LHCN-M2 (cell line): ENCODE data around the gene STIMATE. TPM values are rescaled to one million over a fixed set of nuclear protein-coding genes. Genes with fewer than 3 reads are reported as not detected.
A peak's percentile ranks its signal among the peaks of the same experiment; 100 is the strongest.

ENCODE experiments used
- DNase-seq: peaks from one replicate; pipeline ENCODE4 v3.0.0-alpha.2; 2012; ENCODE audit warnings: low read depth
- total RNA-seq: library from RNA; depleted of rRNA; stranded (reverse); fragments of >200 nt; gene quantifications from 2 replicates; pipeline ENCODE4 v1.2.3, GENCODE V29; 2014

STIMATE gene
- total RNA-seq, 1 experiment from 2014 or later = 22.2 TPM

DNA sequence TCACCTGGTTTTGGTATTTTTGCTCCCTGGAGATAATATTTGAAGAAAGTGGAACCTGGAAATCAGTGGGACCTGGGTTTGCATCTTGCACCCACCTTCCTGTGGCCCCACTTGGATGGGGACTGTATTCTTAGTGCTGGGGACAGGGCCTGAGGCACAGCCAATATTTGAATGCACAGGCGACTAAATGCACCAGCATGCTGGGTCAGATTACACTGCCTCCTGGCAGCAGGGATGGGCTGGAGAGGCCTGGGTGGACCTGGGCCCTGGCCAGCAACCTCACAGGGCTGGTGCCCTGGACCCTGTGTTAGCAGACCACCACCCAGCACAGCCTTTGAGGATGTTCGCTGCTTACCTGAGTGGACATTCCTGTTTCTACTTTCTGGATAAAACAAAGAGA is 77.4 kb downstream of the STIMATE start:
- no peak for DNase-seq

DNA sequence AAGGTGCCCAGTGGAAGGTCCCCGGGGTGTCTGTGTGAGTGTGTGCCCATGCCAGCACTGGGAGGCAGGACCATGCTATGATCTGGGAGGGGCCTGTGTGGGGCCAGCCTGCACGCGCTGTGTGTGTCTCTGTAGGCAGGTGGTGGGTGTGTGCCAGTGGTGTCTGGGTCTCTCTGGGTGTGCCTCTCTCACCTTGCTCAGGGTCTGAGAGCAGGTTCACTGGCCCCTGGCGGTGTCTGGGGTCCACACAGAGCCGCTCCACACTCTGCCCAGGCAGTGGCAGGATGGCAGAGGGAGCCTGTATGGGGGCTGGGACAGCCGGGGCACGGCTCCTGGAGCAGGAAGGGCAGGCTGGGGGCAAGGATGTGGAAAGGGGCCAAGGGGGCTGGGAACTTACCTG is 79.5 kb downstream of the STIMATE start:
- DNase-seq = no peak

DNA sequence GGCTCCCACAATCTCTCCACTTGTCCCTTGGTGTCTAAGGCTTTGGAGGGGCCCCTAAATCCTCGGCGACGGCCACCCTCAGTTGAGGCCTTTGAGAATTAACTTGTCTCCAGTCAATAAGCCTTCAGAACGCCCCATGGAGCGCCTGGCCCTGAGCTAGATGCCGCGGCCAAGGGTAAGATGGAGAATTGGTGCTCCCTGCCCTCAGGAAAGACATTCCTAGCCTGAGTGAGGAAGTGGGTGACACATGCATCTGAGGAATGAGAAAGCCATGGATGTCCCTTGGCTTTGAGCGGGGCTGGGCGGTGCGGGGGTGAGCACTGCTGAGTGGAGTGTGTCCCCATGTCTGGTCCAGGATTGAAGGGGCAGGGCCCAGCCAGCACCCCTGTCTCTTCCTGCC is 80.1 kb downstream of the STIMATE start:
- no peak for DNase-seq

DNA sequence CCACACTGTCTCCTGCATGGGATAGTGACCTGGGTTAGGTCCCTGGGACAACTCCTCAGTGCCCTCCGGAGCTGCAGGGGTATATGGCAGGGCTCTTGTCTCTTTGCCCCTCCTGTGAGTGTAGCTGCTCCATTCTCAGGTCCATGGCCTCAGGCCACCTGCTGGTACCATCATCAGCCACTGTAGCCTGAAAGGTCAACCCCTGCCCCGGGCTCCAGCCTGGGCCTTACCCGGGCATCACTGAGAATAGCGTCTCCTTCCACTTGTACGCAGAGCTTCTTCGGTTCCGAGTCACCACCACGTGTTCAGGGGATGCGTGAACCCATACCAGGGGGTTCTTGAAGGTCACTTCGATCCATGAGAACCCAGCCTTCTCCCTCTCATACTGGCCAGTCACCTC is 80.7 kb downstream of the STIMATE start:
- no peak for DNase-seq

DNA sequence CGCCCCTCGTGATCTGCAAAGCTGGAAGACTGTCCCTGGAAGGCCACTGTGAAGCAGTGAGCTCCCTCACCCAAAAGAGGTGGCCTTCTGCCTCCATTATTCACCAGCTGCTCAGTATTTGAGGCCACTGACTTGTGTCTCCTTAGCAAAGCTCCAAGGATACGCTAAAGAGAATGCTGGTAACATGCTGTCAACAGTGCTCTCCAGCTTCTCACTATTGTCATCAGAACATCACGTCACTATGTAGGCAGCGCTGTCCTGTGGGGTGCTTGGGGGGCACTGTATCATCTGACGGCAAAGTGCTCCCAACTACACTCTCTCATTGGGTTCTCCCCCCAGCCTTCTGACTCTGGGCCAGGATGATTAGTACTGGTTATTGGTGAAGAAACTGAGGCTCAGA is 81.1 kb downstream of the STIMATE start:
- DNase-seq = no peak

DNA sequence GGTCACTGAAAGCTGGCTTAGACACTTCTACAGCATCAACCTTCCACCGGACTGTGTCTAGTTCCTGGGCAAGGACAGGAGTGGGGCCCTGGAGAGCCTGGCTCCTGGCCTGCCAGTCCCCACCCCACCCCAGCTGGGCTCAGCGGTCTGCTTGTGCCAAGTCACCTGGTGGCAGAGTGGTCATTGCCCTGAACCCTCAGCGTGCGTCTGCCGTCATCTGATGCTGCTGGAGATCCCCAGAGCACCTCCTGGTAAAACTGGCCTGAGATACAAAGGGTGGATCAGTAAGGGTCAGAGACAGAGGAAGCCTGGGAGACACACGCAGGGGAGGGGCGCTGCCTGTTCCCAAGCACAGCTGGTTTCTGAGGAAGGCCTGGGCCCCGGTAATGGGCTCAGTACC is 83.5 kb downstream of the STIMATE start:
- no peak for DNase-seq

DNA sequence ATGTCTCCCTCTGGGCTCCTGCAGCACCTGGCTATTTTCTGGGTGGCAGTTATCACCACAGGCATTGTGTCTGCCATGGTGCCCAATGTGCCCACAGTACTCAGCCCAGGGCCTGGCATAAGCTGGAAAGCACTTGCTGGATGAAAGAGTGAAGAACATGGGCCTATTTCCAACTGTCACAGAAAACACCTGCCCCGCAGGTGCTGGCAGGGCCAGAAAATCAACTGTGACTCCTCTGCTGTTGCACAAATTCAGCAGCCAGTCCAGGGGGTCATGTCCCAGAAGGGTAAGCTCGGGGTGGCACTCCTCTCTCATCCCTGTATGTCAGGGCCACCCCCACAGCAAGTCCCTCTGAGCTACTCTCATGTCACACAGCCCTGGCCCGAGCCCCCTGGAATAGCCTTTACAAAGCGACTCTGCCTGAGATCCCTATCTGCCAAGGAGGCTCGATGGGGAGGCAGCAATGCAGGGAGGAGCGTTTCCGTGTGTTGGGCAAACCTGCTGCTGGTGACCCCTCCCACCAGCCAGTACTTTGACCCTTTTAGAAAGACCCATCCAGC is 85.8 kb downstream of the STIMATE start:
- no peak for DNase-seq

DNA sequence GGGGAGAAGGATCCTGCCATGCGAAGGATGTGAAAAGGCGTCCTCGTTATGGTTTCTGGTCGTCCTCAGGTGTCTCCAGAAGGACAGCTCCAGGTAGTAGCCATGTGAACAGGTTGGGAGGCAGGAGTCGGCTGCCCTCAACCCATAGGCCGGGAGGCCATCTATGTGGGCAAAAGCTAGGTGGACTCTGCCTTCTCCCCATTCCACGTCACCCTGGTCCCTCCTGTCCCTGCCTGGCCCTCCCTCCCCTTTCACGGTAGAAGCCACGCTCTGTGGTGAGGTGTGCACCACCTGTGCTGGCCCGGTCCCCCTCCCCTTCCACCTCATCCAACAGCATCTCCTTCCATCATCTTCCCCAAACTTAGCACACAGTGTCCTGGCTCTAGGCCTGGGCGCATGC is 86.4 kb downstream of the STIMATE start:
- no peak for DNase-seq

DNA sequence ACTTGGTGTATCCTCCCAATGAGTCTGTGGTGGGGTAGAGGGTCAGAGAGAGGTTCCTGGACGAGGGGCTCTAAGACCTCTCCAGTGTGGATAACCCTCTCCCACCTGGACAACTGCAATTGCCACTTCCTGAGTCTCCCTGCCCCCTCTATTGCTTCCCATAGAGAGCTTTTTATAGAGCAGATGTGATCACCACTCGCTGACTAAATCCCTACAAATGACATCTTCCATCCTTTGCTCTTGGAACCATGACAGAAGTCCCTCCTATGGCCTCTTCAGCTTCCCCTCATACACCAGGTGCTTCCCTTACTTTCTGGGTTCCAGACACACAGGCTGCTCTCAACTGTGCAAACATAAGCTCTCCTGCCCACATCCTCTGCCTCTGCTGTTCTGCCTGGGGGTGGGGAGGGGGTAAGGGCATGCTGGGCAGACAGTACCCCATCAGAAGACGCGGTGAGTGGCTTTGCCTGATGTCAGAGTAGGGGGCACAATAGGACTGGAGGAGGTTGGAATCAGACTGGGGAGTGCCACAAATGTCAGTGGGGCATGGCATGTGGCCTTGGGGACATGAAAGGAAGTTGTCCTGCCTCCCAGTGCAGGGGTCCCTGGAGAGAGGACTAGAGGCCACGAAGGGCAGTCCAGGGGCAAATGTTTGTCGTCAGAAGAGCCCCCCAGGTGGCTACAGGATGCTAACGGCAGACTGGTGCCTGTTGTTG is 87.5 kb downstream of the STIMATE start:
- no peak for DNase-seq

DNA sequence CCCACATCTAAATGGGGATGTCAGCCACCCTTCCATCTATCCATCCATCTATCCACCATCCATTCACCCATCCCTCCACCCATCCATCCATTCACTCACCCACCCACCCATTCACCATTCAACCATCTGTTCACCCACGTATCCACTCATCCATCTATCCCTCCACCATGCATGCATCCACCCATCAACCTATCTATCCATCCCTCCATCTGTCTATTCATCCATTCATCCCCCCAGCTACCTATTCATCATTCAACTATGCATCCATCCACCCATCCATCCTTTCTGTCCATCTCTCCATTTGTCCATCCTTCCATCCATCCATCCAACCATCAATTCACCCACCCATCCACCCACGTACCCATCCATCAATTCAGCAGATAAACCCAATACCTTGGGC is 88.2 kb downstream of the STIMATE start:
- no peak for DNase-seq

DNA sequence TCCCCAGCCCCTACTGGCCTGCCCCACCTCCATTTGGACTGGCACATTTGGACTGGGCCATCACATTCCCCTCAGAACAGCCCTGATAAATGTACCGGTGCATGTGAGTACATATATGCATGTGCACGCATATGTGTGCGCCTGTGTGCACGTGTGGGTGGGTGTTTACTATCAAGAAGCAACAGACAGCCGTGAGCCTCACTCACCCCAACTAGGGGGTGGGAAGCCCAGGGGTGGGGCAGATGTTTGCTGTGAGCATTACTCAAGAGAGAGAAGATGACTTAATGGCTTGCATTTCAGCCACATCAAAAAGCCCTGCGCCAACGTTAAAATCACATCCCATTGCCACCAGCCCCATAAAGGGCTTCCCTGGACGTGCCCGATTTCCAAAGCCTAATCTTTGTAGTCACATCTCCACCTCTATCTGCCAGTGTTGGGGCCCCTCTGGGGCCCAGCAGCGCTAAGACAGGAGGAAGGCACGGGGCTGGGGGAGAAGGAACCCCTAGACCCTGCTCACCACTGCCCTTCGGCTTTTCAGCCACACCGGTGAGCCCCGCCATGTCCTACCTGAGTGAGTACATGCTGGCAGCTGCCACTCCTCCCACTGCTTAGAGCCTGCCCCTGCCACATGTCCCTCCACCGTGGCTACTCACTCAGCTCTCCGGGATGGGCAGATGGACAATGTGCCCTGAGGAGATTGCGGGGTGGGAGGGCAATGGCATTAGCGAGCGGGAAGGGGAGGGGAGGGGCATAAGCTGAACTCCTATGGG is 91.9 kb downstream of the STIMATE start:
- no peak for DNase-seq

DNA sequence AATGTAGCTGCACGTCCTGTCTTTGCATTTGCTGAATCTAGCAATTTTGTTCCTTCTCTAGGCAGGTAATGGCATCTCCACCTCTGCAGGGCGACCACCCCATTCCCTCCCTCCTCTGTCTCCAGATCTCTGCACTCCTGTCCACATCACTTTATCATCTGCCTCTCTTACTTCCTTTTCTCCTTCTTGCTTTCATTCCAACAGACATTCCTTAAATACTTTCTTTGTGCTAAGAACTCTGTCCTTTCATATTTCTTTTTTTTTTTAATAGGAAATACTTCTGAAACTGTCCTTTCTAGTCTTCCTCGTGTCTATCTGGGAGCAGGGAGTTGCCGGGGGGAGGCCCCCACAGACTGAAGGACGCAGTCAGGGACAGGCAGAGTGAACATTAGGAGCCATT is 95.5 kb downstream of the STIMATE start:
- DNase-seq = no peak

DNA sequence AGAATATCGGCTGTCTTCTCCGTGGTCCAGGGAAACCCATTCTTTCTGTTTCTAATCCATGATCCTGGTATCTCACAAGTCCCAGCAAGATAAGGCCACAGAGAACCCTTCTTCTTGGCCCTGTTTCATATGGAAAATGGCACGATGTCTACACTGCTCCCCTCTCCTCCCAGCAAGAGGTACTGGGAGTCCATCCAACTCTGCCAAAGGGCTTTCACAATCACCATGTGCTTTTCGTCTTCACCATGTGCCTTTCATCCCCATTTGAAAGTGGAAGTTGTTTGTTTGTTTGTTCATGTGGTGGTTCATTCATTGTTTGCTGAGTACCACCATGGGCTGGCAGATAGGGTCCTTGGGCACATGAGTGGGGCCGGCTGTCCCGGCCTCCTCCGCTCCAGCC is 97.3 kb downstream of the STIMATE start:
- no peak for DNase-seq

DNA sequence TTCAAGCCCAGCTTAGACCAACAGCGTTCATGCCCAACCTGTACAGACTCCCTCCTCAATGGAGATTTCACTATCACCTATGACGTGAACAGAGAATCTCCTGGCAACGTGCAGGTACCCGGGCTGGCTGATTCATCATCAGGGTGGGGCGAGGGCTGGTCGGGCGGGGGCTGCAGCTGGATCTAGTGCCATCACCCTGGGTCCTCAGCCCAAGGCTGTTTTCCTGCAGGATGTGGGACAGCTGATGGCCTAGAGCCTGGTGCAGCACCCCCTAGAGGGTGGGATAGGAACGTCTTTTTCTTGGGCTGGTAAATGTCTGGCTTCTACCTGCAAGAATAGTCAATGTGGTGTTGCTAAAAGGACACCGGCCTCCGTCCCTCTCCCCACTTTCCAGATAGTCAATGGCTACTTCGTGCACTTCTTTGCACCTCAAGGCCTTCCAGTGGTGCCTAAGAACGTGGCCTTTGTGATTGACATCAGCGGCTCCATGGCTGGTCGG is 98.3 kb downstream of the STIMATE start:
- peak; percentile 11 for DNase-seq

DNA sequence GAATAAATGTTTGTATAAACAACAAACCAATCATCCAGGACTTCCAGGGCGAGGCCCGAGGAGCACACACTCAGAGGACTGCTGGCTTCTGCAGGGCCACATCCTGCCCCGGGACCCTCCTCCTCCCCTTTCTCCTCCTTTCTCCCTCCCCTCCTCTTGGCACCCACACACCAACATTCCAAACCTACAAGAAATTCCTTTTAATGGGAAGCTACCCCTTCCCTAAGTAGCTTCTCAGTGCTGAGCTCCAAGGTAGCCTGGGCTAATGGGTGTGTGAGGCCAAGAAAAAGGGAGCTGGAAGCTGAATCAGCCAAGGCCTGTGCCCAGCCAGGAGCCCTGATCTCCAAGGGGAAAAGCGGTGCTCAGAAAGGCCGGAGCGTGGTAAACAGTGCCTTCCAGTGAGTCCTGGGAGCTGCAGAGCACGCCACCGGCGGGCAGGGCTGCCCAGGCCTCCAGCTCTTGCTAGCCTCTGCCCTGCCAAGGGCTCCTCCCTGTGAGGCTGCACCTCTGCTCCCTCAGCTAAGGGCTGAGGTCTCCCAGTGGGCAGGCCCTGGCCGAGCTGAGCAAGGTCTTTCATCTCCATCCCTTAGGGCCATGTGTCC is 98.9 kb downstream of the STIMATE start:
- no peak for DNase-seq

DNA sequence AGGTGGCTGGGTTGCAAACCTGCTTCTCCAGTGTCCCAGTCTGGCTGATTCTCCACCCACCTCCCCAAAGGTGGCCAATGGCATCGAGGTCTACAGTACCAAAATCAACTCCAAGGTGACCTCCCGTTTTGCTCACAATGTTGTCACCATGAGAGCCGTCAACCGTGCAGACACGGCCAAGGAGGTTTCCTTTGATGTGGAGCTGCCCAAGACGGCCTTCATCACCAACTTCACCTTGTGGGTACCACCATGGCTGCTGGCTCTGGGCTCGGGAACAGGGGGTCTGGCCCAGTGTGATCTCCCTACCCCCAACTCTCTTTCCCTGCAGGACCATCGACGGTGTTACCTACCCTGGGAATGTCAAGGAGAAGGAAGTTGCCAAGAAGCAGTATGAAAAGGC is 100.9 kb downstream of the STIMATE start:
- no peak for DNase-seq

DNA sequence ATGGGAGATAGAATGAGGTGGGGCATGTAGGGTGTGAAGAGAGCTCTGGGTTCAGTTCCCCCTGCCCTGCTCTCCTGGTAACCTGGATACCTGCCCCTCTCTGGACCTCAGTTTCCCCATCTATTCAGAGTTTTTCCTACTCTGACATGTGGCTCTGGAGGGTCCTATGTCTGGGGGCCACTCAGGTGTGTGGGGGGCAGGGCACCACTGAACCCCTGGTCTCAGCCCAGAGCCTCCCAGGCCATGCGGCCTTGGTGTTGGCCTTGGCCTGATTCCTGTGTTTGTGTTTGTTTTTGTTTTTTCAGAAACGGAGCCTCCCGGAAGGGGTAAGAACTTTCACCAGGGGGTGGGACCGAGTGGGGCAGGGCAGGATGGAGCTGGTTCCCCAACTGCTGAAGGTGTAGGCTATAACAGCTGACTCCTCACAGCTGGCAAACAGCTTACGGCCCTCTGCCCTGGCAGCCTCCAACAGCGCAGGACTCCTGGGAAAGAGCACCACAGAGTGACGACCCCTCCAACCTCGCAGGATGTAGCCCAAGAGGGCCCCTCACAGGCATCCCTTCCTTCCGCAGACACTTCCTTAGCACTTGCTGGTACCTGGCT is 101.9 kb downstream of the STIMATE start:
- no peak for DNase-seq

DNA sequence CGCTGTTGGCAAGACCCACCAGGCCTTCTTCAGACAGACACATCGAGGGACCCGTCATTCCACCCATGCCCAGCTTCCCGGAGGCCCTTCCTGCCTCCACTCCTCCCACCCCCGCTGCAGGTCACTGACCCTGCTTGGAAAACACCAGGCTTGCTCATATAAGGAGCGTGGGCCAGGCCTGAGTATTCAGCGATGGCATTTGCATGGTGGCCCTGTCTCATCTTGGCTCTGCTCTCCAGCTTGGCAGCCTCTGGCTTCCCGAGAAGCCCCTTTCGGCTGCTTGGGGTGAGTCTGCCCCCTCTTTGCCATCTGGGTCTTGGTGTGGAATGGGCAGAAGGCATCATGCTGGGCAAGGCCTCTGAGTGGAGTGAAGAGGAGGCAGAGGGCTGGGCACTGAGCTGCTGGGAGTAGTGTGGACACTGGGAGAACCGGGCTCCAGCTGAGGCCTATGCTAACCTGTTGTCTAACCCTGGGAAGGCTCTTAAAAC is 102.7 kb downstream of the STIMATE start, which contains the start of gene ITIH3:
Gene ITIH3, plus strand, starts transcription at position 185 of the 488 bp plus-strand sequence. Its CDS starts 8 bp downstream, at position 193.
- DNase-seq = no peak

DNA sequence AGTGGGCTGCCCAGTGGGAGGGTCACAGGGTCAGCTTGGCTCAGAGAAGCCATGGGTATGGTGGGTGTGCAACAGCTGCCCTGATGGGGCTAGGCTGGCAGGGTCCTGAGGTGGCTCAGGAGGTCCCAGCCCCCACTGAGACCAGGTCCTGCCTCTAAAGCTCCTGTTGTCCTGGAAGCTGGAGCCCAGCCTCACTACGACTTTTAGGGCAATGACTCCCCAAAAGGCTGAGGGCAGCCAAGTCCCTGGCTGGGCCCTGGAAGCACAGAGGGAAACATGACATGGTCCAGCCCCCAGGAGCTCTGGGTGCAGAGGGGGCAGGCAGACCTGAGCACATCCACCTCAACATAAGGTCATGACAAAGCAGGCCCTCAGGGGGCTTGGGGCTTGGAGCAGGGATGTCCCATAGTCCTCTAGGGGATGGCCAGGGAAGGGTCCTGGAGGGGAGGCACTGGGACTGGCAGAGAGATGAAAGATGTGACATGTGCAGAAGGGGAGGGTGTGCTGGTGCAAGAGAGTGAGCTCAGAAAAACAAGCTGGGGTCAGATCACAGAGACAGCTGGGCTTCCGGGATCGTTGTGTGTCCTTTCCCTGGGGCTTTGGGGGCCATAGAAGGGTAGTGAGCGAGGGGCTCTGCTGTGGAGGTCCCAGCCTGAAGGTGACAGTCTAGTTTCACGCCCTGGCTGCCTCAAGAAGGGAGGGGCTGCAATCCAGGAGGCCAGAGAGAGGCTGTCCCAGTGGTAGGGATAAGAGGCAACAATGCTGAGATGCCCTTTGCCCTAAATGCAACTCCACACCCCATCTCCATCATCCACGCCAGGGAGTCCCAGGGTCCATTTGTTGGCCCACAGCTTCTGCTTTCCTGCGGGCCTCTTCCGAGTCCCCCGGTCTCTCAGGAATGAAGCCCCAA is 103.4 kb downstream of the STIMATE start:
- no peak for DNase-seq

DNA sequence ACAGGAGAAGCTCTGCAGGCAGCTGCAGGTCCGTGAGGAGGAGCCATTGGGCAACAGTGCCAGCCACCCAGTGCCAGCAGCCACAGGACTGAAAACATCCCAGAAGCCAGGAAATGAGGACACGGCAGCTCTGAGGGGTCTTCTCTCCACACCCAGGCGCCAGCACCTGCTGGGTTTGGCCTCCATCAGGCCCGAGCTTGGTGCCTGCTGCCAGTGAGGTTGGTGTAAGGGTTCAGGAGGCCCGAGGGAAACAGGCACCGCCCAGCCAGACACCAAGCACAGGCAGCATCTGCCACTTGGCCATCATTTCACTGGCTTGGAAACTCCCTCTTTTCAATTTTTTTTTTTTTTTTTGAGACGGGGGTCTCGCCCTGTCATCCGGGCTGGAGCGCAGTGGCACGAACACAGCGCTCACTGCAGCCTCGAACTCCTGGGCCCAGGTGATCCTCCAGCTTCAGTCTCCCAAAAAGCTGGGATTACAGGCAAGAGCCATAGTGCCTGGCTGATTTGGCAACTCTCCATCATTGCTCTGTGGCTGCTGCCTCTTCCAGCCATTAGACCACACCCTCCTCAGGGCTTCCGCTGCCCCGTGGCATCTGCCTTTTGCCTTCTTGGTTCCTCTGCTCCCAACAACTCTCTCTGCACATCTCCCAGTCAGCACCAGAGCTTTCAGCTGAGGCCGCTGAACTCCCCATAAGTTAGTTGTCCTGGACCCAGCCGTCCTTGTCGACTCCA is 104.2 kb downstream of the STIMATE start:
- DNase-seq = no peak
